ENCODE results near the gene FAM209A. TPM values are rescaled to one million over a fixed set of nuclear protein-coding genes. Genes with fewer than 3 reads are reported as not detected.
"Not testable (repeated sequence)": the region's sequence is repeated elsewhere in the genome, so short reads cannot be mapped to it uniquely, and the experiment has no call there.

The FAM209A gene
- total RNA-seq, 3 donors from 2014 or later, result 0.73 to 1.4 (median 1.4) TPM

DNA sequence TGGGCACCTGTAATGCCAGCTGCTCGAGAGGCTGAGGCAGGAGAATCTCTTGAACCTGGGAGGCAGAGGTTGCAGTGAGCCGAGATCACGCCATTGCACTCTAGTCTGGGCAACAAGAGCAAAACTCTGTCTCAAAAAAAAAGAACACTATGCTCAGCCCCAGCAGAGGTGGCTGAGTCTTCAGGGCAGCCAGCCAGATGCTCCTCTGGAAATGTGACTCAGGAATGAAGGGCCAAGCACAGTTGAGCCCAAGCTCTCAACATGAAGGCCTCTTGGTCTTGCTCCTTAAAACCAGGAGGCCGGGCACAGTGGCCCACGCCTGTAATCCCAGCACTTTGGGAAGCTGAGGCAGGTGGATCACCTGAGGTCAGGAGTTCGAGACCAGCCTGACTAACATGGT is 40.0 kb downstream of the FAM209A start:
- ATAC-seq; DNase-seq; H3K4me1 Mint-ChIP-seq (ENCODE audit: low read depth); H3K27me3 Mint-ChIP-seq (ENCODE audit: low read depth); H3K36me3 Mint-ChIP-seq (ENCODE audit: insufficient read depth); H3K9me3 Mint-ChIP-seq; H3K4me3 Mint-ChIP-seq: not testable (repeated sequence)

DNA sequence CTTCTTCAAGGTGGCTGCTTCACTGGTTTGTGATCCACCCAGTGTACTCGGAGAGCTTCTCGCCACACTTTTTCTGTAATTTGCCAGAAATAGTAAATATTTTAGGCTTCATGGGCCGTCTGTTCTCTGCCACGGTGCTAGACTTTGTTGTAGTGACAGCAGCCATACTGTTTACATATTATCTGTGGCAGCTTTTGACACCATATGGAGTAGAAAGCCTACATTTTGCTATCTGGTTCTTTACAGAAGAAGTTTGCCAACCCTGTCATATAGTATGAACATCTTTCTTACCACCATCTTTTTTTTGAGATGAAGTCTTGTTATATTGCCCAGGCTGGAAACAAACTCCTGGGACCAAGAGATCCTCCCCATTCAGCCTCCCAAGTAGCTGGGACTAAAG is 41.0 kb downstream of the FAM209A start:
- Mint-ChIP-seq H3K9me3 (no peaks in the 10 kb centered on the region), H3K36me3 (ENCODE audit: insufficient read depth) (no peaks in the 10 kb centered on the region), H3K27me3 (ENCODE audit: low read depth) (peaks cover 7% of the 10 kb centered on the region), H3K4me3 (no peak overlapping the region), H3K4me1 (ENCODE audit: low read depth) (no peaks in the 10 kb centered on the region)
- DNase-seq (no peak), ATAC-seq (no peak)

DNA sequence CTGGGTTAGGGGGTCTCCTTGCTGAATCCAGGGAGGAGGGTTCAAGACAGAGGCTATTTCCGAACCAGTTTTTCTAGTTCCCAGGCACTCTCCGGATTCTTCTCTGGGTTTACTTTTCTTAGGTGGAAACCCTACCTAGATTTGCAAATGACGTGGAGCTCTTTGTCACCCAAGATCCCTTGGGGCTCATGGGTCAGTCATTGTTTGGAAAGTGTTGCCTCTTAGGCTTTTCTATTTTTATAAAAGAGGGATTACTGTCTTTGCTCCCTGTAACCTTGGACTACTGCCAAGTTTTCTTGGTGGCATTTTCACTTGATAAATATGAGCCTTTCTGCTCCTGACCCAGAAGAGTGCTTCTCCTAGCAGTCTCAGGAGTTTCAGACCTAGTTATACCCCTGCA is 42.1 kb downstream of the FAM209A start:
- H3K4me3 Mint-ChIP-seq, result no peak overlapping the region
- DNase-seq (no peak), ATAC-seq (no peak)
- H3K4me1 Mint-ChIP-seq (ENCODE audit: low read depth), result no peaks in the 10 kb centered on the region
- peaks cover 8% of the 10 kb centered on the region for H3K27me3 Mint-ChIP-seq (ENCODE audit: low read depth)
- H3K9me3 Mint-ChIP-seq, result no peaks in the 10 kb centered on the region
- no peaks in the 10 kb centered on the region for H3K36me3 Mint-ChIP-seq (ENCODE audit: insufficient read depth)

DNA sequence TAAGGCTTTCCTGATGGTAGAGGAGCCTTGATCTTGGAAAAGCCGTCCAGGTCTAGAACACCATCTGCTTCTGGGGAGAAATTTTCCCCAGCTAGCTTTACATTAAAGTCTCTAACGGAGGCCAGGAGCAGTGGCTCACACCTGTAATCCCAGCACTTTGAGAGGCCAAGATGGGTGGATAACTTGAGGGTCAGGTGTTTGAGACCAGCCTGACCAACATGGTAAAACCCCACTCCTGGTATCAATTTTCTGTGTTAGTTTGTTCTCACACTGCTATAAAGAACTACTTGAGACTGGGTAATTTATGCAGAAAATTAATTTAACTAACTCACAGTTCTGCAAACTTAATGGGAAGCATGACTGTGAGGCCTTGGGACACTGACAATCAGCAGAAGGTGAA is 46.3 kb downstream of the FAM209A start:
- H3K9me3 Mint-ChIP-seq, result no peaks in the 10 kb centered on the region
- no peaks in the 10 kb centered on the region for H3K4me1 Mint-ChIP-seq (ENCODE audit: low read depth)
- H3K36me3 Mint-ChIP-seq (ENCODE audit: insufficient read depth), result no peaks in the 10 kb centered on the region
- H3K27me3 Mint-ChIP-seq (ENCODE audit: low read depth), result peaks cover 20% of the 10 kb centered on the region
- no peak for DNase-seq
- ATAC-seq, result no peak
- H3K4me3 Mint-ChIP-seq, result no peak overlapping the region

DNA sequence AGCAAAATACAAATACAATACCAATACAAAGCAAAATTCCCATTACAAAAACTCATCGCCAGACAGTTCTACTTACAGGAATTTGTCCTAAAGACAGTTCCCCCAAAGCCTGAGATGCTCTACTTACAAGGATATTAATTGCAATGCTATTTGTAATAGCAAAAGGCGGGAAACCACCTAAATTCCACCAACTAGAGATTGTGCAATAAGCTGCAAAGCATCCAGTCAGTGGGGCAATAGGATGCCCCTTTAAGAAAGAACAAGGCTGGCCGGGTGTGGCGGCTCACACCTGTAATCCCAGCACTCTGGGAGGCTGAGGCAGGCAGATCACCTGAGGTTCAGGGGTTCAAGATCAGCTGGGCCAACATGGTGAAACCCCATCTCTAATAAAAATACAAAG is 47.6 kb downstream of the FAM209A start:
- no peak for ATAC-seq
- Mint-ChIP-seq H3K4me1 (ENCODE audit: low read depth) (no peaks in the 10 kb centered on the region), H3K9me3 (no peaks in the 10 kb centered on the region), H3K36me3 (ENCODE audit: insufficient read depth) (no peaks in the 10 kb centered on the region), H3K27me3 (ENCODE audit: low read depth) (peaks cover 20% of the 10 kb centered on the region), H3K4me3 (no peak overlapping the region)
- DNase-seq, result no peak

DNA sequence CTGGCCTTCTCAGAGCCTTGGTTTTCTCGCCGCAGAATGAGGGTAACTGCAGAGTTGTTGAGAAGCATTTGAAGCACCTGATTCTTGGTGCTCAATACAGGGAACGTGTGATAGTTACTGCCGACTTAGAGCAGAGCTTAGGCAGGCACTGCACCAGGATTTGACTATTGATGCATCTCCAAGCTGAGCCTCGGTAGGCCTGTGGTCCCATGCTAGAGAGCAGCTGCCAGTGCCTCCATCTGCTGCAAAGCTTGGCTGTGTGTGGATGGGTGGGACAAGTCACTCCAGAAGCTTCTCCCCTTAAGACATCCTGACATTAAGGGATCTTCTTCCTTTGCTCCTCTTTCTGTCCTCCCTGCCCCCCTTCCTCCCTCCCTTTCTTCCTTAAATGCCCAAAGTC is 49.4 kb downstream of the FAM209A start:
- Mint-ChIP-seq H3K4me1 (ENCODE audit: low read depth) (no peaks in the 10 kb centered on the region), H3K27me3 (ENCODE audit: low read depth) (peaks cover 20% of the 10 kb centered on the region), H3K4me3 (no peak overlapping the region), H3K9me3 (no peaks in the 10 kb centered on the region), H3K36me3 (ENCODE audit: insufficient read depth) (no peaks in the 10 kb centered on the region)
- ATAC-seq, result no peak
- no peak for DNase-seq

DNA sequence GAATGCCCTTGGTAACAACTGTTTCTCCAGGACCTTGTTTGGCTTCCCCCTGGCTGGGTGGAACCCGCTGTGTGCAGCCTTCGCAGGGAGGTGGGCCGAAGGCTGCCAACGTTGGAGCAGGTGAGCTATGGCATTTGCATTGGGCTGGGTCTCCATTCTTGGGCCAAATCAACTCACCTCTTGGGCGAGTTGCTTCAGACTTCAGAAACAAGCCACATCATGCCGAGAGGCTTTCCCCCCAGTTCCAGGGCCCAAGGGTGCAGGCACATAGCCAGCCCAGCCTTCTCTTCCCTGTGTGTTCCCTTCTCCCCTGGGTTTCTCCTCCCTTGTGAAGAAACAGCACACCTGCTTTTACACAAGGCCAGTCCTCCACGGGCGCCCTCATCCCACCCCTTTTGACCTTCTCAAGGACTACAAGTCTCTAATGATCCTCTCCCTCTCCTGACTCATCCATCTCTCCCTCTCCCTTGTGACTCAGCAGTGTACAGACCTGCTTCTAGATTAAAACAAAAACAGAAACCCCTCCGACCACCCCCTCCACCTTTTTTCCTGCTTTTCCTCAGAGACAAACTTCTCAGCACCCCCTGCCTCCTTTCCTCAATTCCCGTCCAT is 50.1 kb downstream of the FAM209A start:
- H3K27me3 Mint-ChIP-seq (ENCODE audit: low read depth), result peaks cover 20% of the 10 kb centered on the region
- H3K9me3 Mint-ChIP-seq, result no peaks in the 10 kb centered on the region
- H3K4me3 Mint-ChIP-seq, result no peak overlapping the region
- DNase-seq (no peak), ATAC-seq (no peak)
- H3K36me3 Mint-ChIP-seq (ENCODE audit: insufficient read depth), result no peaks in the 10 kb centered on the region
- H3K4me1 Mint-ChIP-seq (ENCODE audit: low read depth), result no peaks in the 10 kb centered on the region

DNA sequence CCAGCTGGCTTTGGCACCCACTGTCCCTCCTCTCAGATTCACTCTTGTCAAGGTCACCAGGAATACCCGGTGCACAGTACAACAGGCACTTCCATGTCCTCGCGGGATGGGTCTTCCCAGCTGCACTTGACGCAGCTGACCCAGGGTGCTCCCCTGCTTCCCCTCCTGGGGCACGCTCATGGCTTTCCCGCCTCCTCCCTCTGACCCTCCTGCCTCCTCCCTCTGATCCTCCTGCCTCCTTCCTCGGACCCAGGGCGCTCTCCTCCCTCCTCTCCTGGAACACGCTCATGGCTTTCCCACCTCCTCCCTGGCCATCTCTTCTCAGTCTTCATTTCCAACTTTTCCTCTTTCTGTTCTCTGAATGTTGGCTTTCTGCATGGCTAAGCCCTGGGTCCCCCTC is 50.6 kb downstream of the FAM209A start:
- Mint-ChIP-seq H3K27me3 (ENCODE audit: low read depth) (peaks cover 16% of the 10 kb centered on the region), H3K9me3 (no peaks in the 10 kb centered on the region), H3K36me3 (ENCODE audit: insufficient read depth) (no peaks in the 10 kb centered on the region), H3K4me1 (ENCODE audit: low read depth) (no peaks in the 10 kb centered on the region), H3K4me3 (no peak overlapping the region)
- DNase-seq (no peak), ATAC-seq (no peak)

Other genes starting within 250 kb of the FAM209A start
- 1 to 10 TPM; 3.4 to 4.1 (median 3.7) TPM for gene FAM210B, start 165.8 kb upstream of the FAM209A start, total RNA-seq
- 1 to 10 TPM; 7.3 to 9.6 (median 9.0) TPM for gene AURKA, start 132.5 kb upstream of the FAM209A start, total RNA-seq
- gene CSTF1, start 132.1 kb upstream of the FAM209A start, total RNA-seq, result 10 to 100 TPM; 42.7 to 47.3 (median 45.3) TPM
- gene CASS4, start 112.5 kb upstream of the FAM209A start, total RNA-seq, result 1 to 10 TPM; 1.9 to 2.5 (median 2.4) TPM
- gene RTF2, start 56.1 kb upstream of the FAM209A start, total RNA-seq, result 10 to 100 TPM; 74.8 to 81.3 (median 79.7) TPM
- 1 to 10 TPM in 2 of 3 donors, under 1 TPM in 1; 0.40 to 1.5 (median 1.1) TPM for gene FAM209B, start 8.5 kb downstream of the FAM209A start, total RNA-seq
- not detected for gene TFAP2C, start 104.6 kb downstream of the FAM209A start, total RNA-seq

All from activated T-cell treated with anti-CD3 and anti-CD28 coated beads, Interleukin-2, amount 50 U/mL, for 4 hours (primary cell).